HL-60 (cell line): Measurements from ENCODE around the gene SERTM1.

Source experiments
- DNase-seq, 2 experiments: peaks; one replicate each; pipeline ENCODE4 v3.0.0-alpha.2; 2010 to 2020; ENCODE audit warnings: low read depth in 1 of 2, low spot score in 1 of 2
- H3K27ac ChIP-seq: fragments of 250-450 bp; sonication (Bioruptor Pico); replicated peaks from 2 replicates; pipeline ENCODE4 v1.5.1; 2020; ENCODE audit warnings: mild to moderate bottlenecking, moderate library complexity
- H3K27me3 ChIP-seq: fragments of 250-450 bp; sonication (Bioruptor Pico); 2 replicates; pipeline ENCODE4 v1.5.1; 2021; ENCODE audit warnings: mild to moderate bottlenecking, moderate library complexity; ENCODE audit not compliant: insufficient read depth, poor library complexity, severe bottlenecking
- H3K4me3 ChIP-seq: replicated peaks from 2 replicates; pipeline ENCODE4 v1.5.1; 2011; ENCODE audit warnings: mild to moderate bottlenecking, control low read depth, low read length; ENCODE audit not compliant: insufficient read depth
- GABPA ChIP-seq: IDR thresholded peaks from 2 replicates; pipeline ENCODE4 v1.6.1; 2012; ENCODE audit warnings: low read depth
- POLR2AphosphoS5 ChIP-seq: IDR thresholded peaks from 2 replicates; pipeline ENCODE4 v1.6.1; 2012; ENCODE audit warnings: low read depth
- SPI1 ChIP-seq: IDR thresholded peaks from 2 replicates; pipeline ENCODE4 v1.6.1; 2012; ENCODE audit warnings: low read depth, mild to moderate bottlenecking, borderline replicate concordance
- TF ChIP-seq, protein P1 (sequence below): IDR thresholded peaks from 2 replicates; pipeline ENCODE4 v1.6.1; 2012; ENCODE audit warnings: low read depth; ENCODE audit not compliant: insufficient replicate concordance
- TF ChIP-seq, protein P2 (sequence below): IDR thresholded peaks from one replicate; pipeline ENCODE4 v1.5.1; 2011; ENCODE audit warnings: low read length, control low read depth, inconsistent platforms; ENCODE audit not compliant: insufficient read depth

The SERTM1 gene

DNA sequence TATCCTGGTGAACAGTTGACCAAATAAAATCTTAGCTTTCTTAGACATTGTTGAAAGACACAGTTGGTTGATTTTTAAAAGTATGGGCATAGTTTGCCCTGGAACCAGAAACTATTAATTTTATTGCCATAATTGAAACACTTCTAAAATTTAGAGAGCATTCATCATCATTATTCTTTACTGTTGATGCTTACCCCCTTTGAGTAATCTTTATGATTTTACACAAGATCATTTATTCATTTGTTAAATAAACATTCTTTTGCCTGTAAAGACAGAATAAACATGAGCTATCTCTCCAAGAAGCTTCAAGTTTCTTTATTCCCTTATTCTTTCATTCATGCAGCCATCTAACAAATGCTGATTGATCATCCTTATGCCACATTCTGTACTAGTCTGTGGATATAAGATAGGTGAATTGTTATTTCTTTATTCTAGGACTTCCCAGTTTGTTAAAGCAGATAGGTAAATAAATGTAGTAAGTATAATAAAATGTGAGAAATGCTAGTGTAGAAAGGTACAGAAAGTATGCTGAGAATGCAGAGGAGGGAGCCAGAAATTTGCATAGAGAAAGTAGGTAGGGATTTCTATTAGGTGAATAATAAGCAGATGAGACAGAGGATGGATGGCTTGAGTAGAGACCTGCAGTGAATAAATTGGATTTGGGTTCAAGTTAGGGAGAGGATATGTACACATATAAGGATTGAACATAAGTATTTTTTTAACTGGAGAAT, 8.2 kb downstream of the SERTM1 start:
- Histone ChIP-seq H3K4me3 (no peak overlapping the region), H3K27me3 (peaks cover 12% of the 10 kb centered on the region), H3K27ac (no peak overlapping the region)
- TF ChIP-seq POLR2AphosphoS5 (no peak), SPI1 (no peak), GABPA (no peak)
- TF ChIP-seq, protein P1, sequence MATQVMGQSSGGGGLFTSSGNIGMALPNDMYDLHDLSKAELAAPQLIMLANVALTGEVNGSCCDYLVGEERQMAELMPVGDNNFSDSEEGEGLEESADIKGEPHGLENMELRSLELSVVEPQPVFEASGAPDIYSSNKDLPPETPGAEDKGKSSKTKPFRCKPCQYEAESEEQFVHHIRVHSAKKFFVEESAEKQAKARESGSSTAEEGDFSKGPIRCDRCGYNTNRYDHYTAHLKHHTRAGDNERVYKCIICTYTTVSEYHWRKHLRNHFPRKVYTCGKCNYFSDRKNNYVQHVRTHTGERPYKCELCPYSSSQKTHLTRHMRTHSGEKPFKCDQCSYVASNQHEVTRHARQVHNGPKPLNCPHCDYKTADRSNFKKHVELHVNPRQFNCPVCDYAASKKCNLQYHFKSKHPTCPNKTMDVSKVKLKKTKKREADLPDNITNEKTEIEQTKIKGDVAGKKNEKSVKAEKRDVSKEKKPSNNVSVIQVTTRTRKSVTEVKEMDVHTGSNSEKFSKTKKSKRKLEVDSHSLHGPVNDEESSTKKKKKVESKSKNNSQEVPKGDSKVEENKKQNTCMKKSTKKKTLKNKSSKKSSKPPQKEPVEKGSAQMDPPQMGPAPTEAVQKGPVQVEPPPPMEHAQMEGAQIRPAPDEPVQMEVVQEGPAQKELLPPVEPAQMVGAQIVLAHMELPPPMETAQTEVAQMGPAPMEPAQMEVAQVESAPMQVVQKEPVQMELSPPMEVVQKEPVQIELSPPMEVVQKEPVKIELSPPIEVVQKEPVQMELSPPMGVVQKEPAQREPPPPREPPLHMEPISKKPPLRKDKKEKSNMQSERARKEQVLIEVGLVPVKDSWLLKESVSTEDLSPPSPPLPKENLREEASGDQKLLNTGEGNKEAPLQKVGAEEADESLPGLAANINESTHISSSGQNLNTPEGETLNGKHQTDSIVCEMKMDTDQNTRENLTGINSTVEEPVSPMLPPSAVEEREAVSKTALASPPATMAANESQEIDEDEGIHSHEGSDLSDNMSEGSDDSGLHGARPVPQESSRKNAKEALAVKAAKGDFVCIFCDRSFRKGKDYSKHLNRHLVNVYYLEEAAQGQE: no peak
- no peak for DNase-seq

DNA sequence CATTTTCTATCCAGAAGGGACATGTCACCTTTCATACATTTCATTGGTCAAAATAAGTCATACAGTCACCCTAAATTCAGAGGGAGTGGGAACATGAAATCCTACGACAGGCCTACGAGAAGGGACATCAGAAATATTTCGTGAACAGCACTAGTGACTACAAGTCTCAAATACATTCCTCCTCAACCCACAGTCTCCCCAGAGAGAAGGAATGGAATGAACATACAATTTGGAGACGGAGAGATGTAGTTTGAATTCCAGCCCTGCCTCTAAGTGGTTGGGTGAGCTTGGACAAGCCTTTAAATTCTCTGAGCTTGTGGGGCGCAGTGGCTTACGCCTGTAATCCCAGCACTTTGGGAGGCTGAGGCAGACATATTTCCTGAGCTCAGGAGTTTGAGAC, 9.9 kb downstream of the SERTM1 start:
- Histone ChIP-seq H3K27me3 (peaks cover 9% of the 10 kb centered on the region), H3K4me3 (no peak overlapping the region), H3K27ac (no peak overlapping the region)
- TF ChIP-seq, protein P2, sequence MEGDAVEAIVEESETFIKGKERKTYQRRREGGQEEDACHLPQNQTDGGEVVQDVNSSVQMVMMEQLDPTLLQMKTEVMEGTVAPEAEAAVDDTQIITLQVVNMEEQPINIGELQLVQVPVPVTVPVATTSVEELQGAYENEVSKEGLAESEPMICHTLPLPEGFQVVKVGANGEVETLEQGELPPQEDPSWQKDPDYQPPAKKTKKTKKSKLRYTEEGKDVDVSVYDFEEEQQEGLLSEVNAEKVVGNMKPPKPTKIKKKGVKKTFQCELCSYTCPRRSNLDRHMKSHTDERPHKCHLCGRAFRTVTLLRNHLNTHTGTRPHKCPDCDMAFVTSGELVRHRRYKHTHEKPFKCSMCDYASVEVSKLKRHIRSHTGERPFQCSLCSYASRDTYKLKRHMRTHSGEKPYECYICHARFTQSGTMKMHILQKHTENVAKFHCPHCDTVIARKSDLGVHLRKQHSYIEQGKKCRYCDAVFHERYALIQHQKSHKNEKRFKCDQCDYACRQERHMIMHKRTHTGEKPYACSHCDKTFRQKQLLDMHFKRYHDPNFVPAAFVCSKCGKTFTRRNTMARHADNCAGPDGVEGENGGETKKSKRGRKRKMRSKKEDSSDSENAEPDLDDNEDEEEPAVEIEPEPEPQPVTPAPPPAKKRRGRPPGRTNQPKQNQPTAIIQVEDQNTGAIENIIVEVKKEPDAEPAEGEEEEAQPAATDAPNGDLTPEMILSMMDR: no peak
- TF ChIP-seq, protein P1: no peak
- TF ChIP-seq POLR2AphosphoS5: no peak
- TF ChIP-seq GABPA: no peak
- no peak for TF ChIP-seq SPI1
- no peak for DNase-seq

DNA sequence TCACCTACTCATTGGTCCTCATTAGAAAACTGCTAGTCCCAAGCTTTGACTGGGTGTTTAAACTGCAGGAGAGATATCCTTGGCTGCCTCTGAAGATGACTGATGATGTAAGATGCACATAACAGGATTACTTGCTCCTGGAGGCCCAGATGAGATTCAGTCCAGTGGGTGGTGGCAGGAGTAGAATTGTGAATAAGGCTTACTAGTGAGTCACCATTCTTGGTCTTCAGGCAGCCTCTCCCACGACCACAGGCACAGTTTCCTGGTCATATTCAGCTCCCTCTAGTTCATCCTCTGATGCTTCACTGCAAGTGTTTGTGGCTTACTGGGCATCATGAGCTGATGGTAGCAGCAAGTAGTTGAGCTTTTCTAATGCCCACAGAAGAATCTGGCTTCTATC, 12.1 kb downstream of the SERTM1 start:
- no peak overlapping the region for H3K27ac ChIP-seq
- DNase-seq: no peak
- no peak overlapping the region for H3K4me3 ChIP-seq
- TF ChIP-seq, protein P1: no peak
- no peak for TF ChIP-seq POLR2AphosphoS5
- TF ChIP-seq GABPA: no peak
- TF ChIP-seq, protein P2: no peak
- TF ChIP-seq SPI1: no peak
- peaks cover 9% of the 10 kb centered on the region for H3K27me3 ChIP-seq
